Fibroblast of pulmonary artery (primary cell): Measurements from ENCODE around the gene CYB5R3.
"Not testable (repeated sequence)": the region's sequence is repeated elsewhere in the genome, so short reads cannot be mapped to it uniquely, and the experiment has no call there.

ENCODE experiments used
- DNase-seq: peaks from one replicate; pipeline ENCODE4 v3.0.0-alpha.2; 2010; ENCODE audit warnings: low read depth
- H3K4me3 ChIP-seq: replicated peaks from 2 replicates; pipeline ENCODE4 v1.5.1; 2011; ENCODE audit warnings: low read depth, mild to moderate bottlenecking, control low read depth, low read length, moderate library complexity
- TF ChIP-seq, protein P1 (sequence below): IDR thresholded peaks from 2 replicates; pipeline ENCODE4 v1.5.1; 2011; ENCODE audit warnings: mild to moderate bottlenecking, control low read depth, low read length, inconsistent platforms; ENCODE audit errors: missing control alignments

Gene CYB5R3

GRCh38 chr22:42608136-42608822 is 40.9 kb downstream of the CYB5R3 start:
- DNase-seq = no peak
- H3K4me3 ChIP-seq = peak overlapping the region; percentile 32
- TF ChIP-seq, protein P1, sequence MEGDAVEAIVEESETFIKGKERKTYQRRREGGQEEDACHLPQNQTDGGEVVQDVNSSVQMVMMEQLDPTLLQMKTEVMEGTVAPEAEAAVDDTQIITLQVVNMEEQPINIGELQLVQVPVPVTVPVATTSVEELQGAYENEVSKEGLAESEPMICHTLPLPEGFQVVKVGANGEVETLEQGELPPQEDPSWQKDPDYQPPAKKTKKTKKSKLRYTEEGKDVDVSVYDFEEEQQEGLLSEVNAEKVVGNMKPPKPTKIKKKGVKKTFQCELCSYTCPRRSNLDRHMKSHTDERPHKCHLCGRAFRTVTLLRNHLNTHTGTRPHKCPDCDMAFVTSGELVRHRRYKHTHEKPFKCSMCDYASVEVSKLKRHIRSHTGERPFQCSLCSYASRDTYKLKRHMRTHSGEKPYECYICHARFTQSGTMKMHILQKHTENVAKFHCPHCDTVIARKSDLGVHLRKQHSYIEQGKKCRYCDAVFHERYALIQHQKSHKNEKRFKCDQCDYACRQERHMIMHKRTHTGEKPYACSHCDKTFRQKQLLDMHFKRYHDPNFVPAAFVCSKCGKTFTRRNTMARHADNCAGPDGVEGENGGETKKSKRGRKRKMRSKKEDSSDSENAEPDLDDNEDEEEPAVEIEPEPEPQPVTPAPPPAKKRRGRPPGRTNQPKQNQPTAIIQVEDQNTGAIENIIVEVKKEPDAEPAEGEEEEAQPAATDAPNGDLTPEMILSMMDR = no peak

DNA sequence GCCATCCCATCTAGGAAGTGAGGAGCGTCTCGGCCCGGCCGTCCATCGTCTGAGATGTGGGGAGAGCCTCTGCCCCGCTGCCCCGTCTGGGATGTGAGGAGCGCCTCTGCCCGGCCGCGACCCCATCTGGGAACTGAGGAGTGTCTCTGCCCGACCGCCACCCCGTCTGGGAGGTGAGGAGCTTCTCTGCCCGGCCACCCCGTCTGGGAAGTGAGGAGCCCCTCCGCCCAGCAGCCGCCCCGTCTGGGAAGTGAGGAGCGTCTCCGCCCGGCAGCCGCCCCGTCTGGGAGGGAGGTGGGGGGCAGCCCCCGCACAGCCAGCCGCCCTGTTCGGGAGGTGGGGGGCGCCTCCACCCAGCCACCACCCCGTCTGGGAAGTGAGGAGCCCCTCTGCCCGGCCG is 41.6 kb downstream of the CYB5R3 start:
- not testable (repeated sequence) for H3K4me3 ChIP-seq, DNase-seq

DNA sequence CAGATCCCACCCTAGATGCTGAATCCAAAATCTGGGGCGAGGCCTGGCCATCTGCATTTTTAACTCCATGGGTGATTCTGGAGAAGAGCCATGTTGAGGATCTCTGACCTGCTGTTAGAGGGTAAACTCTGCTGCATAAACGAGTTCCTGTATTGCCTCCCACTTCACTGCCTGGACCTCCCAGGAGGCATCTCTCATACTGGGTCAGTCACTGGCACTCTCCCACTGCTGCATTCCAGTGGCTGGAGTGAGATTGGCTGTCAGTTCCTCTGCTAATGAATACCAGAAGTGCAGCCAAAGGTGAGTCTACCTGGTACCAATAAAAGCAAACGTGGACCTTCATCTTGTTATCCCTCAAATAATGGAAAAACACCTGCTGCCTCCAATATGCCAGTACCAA is 44.8 kb downstream of the CYB5R3 start:
- H3K4me3 ChIP-seq = no peak overlapping the region
- peak; percentile 33 for DNase-seq
- TF ChIP-seq, protein P1 = no peak

DNA sequence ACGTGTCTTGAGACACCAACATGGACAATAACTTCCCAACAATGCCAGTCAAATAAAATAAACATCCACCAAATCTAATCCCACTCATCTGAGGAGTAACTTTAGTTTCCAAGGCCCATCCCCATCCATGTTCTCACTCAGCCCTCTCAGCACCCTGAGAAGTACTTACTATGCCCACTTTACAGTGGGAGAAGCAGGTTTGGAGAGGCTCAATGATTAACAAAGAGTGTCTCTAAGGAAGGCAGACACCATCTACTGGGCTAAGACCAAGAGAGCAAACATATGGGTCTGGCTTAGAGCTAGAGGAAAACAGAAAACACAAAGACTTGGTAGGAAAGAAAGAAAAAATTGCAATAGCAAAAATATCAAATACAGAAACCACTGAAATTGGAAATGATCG is 45.8 kb downstream of the CYB5R3 start:
- H3K4me3 ChIP-seq = no peak overlapping the region
- DNase-seq = no peak
- TF ChIP-seq, protein P1 = no peak

DNA sequence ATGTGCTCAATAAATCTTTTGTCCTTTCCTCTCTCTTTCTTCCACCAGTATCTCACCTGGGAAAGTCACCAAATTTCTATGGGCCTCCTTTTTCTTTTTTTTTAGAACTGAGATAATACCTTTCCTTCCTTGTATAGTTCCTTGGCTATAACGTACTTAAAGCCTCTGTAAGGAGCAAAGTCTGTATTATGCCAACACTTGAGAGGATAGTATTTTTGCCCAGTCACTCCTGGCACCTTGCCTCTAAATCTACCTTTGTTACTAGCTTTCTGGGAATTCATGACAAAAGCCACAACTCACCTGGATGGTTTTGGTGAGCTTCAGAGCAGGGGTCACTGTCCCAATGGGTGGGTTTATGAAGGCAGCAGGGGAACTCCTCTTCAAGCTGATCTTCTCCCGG is 46.7 kb downstream of the CYB5R3 start:
- DNase-seq = no peak
- TF ChIP-seq, protein P1 = no peak
- no peak overlapping the region for H3K4me3 ChIP-seq

DNA sequence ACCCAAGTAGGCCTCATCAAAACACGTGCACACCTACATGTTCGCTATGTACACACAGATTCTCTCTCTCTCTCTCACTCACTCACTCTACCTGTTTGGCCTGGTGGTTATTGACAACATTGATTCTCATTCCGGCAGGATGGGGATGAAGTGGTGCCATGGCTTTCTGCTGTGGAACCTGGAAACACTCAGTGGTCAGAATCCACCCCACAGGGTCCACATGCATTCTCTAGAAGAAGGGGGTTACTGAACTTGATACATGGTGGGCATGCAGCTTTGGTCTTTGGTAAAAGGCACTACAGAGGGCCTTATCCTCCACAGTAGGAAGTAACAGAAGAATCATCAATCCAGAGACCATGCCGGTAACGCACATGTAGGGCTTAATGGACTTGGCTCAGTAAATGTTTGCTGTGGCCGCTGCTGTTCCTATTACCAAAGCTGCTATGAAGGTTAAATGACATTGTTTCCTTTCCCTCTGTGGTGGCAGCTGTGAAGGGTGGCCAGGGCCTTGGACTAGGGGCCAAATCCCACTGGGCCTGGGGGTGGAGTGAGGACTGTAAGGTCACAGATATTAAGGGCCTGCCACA is 47.2 kb downstream of the CYB5R3 start:
- no peak overlapping the region for H3K4me3 ChIP-seq
- no peak for DNase-seq
- TF ChIP-seq, protein P1 = no peak

DNA sequence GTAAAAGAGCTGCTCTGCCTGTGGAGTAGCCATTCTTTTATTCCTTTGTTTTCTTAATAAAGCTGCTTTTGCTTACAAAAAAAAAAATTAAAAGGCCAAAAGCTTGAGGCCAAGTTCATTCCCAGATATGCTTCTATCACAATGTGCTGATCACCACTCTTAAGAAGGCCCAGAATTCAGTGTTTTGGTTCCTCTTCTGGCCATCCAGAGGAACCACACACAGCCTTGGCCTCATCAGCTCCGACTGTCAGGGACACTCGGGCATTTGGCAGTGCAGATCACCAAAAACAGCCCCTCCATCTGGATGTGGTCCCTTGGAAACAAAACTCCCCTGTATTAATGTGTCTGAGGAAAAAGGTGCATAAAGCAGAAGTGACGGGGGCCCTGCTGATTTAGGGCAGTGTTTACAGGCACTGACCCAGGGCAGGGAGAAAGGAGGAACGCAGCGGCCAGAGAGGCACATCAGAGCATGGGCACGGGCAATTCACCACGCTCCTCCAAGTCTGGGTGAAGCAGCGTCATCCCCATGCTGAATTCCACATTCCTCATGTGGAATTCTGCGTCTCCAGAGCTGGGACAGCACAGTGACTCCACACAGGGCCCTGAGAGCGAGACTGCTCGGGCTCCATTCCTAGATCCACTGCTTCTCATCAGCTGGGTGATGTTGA is 52.2 kb downstream of the CYB5R3 start:
- DNase-seq = no peak
- no peak overlapping the region for H3K4me3 ChIP-seq
- TF ChIP-seq, protein P1 = no peak
